Coronary artery (tissue), 2 donors: ENCODE results near the gene TIMP2.

Source experiments
- DNase-seq: peaks from one replicate; pipeline ENCODE4 v3.0.0-alpha.2; 2017; ENCODE audit warnings: low spot score
- H3K27ac ChIP-seq, 2 donors: fragments of 200-600 bp; sonication (generic); one replicate each; pipeline ENCODE4 v1.5.1; 2016 to 2019
- H3K4me3 ChIP-seq: fragments of 200-600 bp; sonication (generic); 2 replicates; pipeline ENCODE4 v1.5.1; 2016; ENCODE audit warnings: mild to moderate bottlenecking, moderate library complexity
- TF ChIP-seq, protein P1 (sequence below): fragments of 200-600 bp; sonication (generic); IDR thresholded peaks from one replicate; pipeline ENCODE4 v1.5.1; 2019; ENCODE audit warnings: antibody characterized with exemption

TIMP2 gene

DNA sequence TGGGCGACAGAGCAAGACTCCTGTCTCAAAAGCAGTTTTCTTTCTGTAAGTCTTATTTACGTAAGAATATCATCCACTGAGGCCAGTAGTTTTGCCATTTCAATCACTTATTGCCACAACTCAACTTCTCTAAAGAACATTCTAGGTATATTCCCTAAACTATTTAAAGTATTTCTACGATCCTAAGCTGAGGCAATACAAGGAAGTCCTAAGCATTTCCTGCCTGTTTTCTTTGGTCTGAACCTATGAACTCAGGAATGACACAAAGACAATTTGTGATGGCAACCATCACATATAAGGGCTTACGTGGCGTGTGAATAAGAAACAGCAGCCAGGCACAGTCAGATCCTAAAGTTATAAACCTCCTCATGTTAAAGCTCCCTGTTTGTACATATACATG lies 98.8 kb downstream of the TIMP2 start:
- TF ChIP-seq, protein P1, sequence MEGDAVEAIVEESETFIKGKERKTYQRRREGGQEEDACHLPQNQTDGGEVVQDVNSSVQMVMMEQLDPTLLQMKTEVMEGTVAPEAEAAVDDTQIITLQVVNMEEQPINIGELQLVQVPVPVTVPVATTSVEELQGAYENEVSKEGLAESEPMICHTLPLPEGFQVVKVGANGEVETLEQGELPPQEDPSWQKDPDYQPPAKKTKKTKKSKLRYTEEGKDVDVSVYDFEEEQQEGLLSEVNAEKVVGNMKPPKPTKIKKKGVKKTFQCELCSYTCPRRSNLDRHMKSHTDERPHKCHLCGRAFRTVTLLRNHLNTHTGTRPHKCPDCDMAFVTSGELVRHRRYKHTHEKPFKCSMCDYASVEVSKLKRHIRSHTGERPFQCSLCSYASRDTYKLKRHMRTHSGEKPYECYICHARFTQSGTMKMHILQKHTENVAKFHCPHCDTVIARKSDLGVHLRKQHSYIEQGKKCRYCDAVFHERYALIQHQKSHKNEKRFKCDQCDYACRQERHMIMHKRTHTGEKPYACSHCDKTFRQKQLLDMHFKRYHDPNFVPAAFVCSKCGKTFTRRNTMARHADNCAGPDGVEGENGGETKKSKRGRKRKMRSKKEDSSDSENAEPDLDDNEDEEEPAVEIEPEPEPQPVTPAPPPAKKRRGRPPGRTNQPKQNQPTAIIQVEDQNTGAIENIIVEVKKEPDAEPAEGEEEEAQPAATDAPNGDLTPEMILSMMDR: no peak
- Histone ChIP-seq H3K27ac (peak overlapping the region in 1 of 2 donors; percentile 63), H3K4me3 (no peak overlapping the region)
- DNase-seq: no peak

DNA sequence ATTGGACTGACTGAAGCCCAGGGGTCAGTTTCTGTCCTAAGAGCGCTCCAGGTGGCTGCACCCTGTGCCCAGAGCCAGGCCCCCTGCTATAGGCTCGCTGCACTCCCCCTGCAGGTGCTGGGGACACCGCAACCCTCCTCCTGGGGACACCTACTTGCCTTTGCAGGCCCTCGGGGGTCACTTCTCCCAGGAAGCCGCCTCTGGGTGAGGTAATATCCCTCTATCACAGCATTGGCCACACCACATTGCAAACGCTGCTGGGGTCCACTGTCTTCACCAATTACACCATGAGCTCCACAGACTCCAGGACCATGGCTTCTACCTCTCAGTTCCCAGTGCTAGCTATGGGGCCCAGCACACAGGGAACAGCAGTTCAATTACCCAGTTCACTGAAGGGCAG lies 99.5 kb downstream of the TIMP2 start:
- Histone ChIP-seq H3K4me3 (no peak overlapping the region), H3K27ac (peak overlapping the region in 1 of 2 donors; percentile 43)
- TF ChIP-seq, protein P1: no peak
- peak; percentile 72 for DNase-seq

DNA sequence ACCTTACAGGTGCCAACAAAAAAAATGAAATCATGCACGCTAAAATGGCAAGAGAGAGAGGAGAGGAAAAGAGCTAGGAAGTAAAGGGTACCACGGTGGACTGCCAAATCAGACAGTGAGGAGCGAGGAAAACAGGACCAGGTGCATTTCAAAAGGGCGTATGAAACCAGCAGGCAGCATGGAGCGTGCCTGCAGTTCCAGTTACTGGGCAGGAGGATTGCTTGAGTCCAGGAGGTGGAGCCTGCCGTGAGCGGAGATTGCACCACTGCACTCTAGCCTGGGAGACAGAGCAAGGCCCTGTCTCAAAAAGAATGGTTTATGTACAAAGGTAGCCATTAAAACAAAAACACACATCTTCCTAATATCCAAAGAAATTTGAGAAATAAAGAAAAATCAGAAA lies 100.9 kb downstream of the TIMP2 start:
- Histone ChIP-seq H3K4me3 (no peak overlapping the region), H3K27ac (no peak overlapping the region)
- TF ChIP-seq, protein P1: no peak
- DNase-seq: no peak

DNA sequence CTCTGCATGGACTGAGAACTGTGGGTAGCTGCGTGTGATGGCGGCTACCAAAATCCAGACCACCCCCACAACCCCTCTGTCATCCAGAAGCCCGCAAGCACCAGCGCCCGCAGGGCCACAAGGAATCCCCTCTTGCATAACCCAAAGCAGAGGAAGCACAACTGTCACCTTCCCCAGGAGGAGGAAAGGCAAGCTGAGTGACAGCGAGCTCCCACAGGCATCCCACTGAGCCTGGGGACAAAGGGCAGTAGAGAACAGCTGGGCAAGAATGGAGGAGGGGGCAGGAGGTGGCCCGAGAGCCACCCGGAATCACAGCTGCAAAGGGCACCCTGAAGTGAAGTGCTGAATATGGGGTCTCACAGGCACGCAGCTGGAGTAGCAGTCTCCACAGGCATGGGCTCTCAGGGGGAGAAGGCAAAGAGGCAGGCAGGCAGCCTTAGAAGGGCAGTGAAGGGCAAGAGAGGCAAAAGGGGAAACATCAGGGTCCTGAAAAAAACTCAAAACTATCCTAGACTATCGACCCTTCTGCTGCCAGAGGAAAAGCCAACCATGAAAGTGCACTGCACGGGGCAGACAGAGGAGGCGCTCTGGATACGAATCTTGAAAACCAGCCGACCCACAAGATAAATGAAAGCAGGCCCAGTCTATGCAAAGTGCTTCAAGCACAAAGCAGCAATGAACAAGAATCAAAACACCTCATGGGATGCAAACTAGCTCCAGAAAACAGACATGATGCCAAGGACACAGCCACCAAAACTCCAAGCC lies 101.7 kb downstream of the TIMP2 start:
- DNase-seq: no peak
- H3K27ac ChIP-seq: no peak overlapping the region
- TF ChIP-seq, protein P1: no peak
- H3K4me3 ChIP-seq: no peak overlapping the region

DNA sequence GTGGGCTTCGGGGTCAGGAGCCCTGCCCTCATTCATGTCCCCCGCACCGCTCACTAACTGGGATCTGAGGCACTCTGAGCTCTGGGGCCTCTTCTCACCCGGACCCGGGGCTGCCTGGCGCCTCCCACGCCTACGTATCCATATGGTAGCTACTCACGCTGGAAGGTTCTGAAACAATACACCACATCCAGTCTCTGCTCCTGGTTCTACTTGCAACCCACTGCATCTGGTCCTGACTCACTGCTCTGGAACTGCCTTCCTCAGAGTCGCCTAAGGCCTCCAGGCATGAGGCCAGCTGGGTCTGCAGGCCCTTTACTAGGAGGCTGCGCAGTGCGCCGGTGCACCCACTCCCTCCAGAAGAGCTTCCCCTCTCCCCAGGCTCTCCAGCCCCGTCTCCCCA lies 102.6 kb downstream of the TIMP2 start:
- peak; percentile 54 for DNase-seq
- TF ChIP-seq, protein P1: no peak
- Histone ChIP-seq H3K27ac (no peak overlapping the region), H3K4me3 (no peak overlapping the region)

DNA sequence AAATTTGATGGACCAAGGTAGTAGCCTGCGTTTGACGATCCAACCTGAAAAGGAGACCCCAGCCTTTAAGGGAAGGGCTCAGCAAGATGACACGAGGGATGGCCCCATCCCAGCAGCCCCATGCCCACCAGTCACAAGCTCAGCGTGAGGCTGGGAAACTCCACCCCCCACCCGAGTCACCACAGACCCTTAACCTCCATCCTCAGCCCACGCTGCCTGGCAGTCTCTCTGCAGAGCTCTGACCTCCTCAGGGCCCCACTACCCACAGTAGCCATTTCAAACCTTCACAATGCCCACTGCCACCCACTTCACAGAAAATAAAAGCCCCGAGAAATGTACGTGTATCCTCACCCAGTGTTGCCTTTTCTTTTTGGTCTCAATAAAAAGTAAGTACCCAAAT lies 103.2 kb downstream of the TIMP2 start:
- DNase-seq: no peak
- no peak overlapping the region for H3K4me3 ChIP-seq
- TF ChIP-seq, protein P1: no peak
- H3K27ac ChIP-seq: no peak overlapping the region

DNA sequence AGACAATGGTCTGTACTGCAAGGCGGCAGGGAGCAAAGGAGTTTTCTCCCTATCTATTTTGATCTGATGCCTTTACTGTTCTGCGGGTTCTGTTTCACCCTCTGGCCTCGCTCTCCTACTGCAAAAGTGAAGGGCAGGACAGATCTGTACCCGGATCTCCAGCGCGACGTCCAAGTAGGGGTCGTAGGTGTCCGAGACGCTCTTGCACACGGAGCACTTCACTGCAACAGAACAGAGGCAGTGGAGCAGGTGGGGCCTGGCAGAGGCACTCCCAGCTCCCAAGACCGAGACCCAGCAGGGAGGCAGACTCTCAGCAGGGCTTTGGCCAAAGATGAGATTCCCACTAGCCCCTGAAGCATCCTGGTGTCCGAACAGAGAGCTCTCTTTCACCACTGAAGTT lies 104.3 kb downstream of the TIMP2 start:
- H3K27ac ChIP-seq: peak overlapping the region in 1 of 2 donors; percentile 7
- peak; percentile 59 for DNase-seq
- no peak overlapping the region for H3K4me3 ChIP-seq
- TF ChIP-seq, protein P1: no peak
